Stimulated activated CD4-positive, alpha-beta T cell treated with anti-CD3 and anti-CD28 coated beads, Interleukin-4, amount 100 ng/mL, for 4 hours (primary cell): ENCODE results near the gene ZCCHC24.
"Not testable (repeated sequence)": the region's sequence is repeated elsewhere in the genome, so short reads cannot be mapped to it uniquely, and the experiment has no call there.

ENCODE experiments used
- DNase-seq, 2 experiments: peaks; one replicate each; pipeline ENCODE4 v3.0.0-alpha.2; 2020

The ZCCHC24 gene

DNA sequence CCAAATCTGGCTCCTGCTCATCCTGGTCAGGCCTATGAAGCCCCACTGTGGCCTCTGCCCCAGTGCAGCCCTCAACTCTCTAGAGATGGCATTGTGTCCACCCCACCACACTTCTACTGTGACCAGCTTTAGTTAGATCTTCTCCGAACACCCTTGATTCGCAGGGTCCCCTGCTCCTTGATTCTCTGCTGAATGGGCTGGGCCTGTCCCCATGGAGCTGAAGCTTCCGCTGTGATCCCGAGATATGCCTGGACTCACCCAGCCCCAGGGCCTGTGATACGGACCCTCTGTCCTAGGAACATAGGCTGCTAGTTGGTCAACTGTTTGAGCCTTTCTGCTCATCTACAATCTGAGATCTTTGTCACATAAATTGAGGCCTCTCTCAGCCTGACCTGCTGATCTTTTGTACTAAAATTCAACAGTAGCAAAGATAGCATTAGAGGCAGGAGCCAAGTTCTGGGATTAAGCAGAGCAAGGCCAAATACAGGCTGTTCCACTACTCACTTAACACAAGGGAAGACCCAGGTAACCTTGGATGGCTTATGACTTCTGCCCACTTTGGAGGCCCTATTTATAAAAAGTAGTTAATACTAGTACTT lies 104.7 kb downstream of the ZCCHC24 start:
- no peak for DNase-seq

DNA sequence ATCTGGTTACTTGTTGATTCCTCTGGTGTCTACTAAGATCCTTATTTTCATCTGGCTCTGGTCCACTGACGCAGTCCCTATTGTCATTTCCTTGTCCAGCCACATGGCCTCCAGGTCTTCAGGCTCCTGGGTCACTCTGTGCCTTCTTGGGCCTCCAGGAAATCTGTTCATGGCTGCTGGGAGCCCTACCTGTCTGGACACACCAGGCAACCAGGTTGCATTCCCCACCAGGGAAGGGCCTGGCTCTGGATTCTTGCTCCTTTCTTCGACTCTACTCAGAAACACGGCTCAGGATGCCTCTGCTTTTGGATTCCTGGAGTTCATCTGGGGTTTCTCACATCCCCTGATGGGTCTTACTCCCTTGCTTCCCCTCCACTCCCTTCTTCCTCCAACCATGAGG lies 106.2 kb downstream of the ZCCHC24 start:
- no peak for DNase-seq

GRCh38 chr10:79337783-79338469 lies 107.5 kb downstream of the ZCCHC24 start:
- DNase-seq: not testable (repeated sequence)

DNA sequence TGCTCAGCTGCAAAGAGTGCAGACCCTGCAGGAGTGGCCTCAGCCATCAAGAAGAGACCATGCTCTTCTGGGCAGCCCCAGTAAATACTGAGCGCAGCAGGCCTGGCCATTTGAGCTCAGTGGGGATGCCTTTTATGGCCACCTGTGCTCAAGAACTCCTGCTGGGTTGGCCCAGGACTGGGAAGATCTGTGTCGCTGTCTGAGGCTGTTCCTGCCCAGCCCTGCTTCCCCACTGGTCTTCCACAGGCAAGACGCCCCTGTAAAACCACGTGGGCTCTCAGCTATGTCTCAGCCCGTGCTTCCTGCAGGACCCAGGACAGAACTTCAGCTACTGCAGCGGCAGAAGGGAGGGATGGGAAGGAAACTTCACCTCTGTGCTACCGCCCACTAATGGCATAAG lies 108.7 kb downstream of the ZCCHC24 start:
- DNase-seq: no peak

DNA sequence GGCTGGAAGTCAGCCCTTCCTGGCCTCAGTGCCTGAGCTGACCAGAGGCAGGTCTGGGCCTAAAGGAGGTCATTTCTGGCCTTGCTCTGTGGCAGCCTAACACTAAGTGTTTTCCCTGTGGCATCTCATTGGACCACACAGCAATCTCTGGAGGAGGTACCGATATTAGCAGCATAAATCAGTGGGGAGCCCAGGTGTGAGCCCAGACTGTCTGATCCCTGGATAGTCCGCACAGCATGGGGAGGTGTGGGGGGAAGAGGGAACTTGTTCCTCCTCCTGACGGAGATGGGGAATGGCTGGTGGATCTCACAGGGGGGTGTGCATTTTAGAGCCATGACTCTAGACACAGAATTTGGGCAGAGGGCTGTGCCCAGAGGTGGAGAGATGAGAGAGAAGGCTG lies 109.1 kb downstream of the ZCCHC24 start:
- DNase-seq: no peak

GRCh38 chr10:79335470-79336235 lies 109.8 kb downstream of the ZCCHC24 start:
- DNase-seq: no peak

GRCh38 chr10:79335094-79335469 lies 110.3 kb downstream of the ZCCHC24 start:
- no peak for DNase-seq

DNA sequence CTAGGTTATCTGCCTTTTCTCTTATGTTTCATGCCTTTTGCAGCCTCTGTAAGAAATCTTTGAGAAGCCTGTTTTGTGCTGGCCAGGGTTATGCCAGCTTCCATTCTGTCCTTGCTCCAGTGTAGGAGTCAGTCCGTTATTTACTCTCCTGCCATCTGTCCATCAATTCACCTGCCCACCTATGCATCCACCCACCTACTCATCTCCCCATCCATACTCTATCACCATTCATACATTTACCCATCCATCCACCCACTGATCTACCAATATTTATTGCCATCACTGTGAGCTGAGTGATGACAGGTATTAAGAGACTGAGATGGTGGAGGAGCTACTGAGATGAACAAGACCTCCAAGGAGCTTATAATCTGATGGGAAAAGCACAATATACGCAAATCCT lies 110.9 kb downstream of the ZCCHC24 start:
- DNase-seq: no peak

- DNase-seq: no peak
Observed at GRCh38 chr10:79333513-79333912, 111.9 kb downstream of the ZCCHC24 start.

DNA sequence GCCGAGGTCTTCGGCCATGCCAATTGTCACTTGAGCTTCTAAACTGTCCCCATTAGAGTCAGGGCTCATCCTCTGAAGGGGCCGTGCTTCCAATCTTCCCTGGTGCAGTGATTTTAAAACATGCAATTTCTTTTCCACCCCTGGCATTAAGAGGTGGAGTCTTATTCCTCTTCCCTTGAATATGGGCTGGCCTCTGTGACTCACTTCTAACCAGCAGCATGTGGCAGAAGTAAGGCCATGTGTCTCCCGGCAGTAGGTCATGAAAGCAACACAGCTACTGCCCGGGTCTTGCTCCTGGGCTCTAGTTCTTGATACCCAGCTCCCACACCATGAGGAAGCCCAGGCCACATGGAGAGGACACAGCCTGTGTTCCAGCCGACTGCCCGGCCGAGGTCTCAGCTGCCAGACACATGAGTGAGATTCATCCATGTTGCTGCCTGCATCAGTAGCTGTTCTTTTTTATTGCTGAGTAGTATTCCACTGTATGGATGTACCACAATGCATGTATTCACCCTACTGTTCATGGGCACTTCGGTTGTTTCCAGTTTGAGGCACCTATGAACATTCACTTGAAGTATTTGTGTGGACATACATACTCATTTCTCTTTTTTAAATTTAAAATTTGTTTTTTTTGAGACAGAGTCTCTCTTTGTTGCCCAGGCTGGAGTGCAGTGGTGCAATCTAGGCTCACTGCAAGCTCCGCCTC lies 112.7 kb downstream of the ZCCHC24 start:
- not testable (repeated sequence) for DNase-seq
